H1 (cell line): ENCODE data around the gene UBXN11. TPM values are rescaled to one million over a fixed set of nuclear protein-coding genes. Genes with fewer than 3 reads are reported as not detected.

Experiments
- CTCF ChIA-PET: fragments of 300-600 bp; sonication (Branson Sonifier 250); formaldehyde crosslinking; loops from one replicate; lab custom pipeline; 2021; ENCODE audit not compliant: partially characterized antibody; lab: Charles Lee
- POLR2A ChIA-PET: fragments of 300-600 bp; sonication (Branson Sonifier 250); formaldehyde crosslinking; loops from one replicate; lab custom pipeline; 2021; ENCODE audit warnings: inconsistent platforms; ENCODE audit not compliant: partially characterized antibody; lab: Charles Lee
- DNase-seq, 2 experiments: peaks; one replicate each; pipeline versions ENCODE4 v3.0.0 to v3.0.0-alpha.2; 2010 to 2022; ENCODE audit warnings: low spot score in 2 of 2, low read depth in 1 of 2, mixed read lengths in 1 of 2
- FAIRE-seq: peaks from 2 replicates; lab custom pipeline; 2011; peaks lifted over from hg19 to GRCh38; lab: Jason Lieb, UNC
- H2AFZ ChIP-seq: 2 replicates; pipeline ENCODE4 v1.8.1; 2012; ENCODE audit warnings: low read length, inconsistent platforms
- H2AK5ac ChIP-seq: 2 replicates; pipeline ENCODE4 v1.6.1; 2013; ENCODE audit warnings: low read depth, low read length
- H2BK120ac ChIP-seq: replicated peaks from 2 replicates; pipeline ENCODE3; 2013; ENCODE audit warnings: low read depth, low read length, inconsistent platforms
- H2BK12ac ChIP-seq: 2 replicates; pipeline ENCODE4 v1.6.1; 2013; ENCODE audit warnings: low read depth, low read length
- H2BK15ac ChIP-seq: 2 replicates; pipeline ENCODE4 v1.6.1; 2013; ENCODE audit warnings: low read length
- H2BK20ac ChIP-seq: 2 replicates; pipeline ENCODE4 v1.6.1; 2013; ENCODE audit warnings: low read length
- H2BK5ac ChIP-seq: 2 replicates; pipeline ENCODE4 v1.6.1; 2013; ENCODE audit warnings: low read depth, low read length
- H3K14ac ChIP-seq: 2 replicates; pipeline ENCODE4 v1.6.1; 2013; ENCODE audit warnings: inconsistent platforms; ENCODE audit not compliant: insufficient read length
- H3K18ac ChIP-seq: 2 replicates; pipeline ENCODE4 v1.6.1; 2013; ENCODE audit warnings: low read length; ENCODE audit errors: extremely low read depth
- H3K23ac ChIP-seq: 2 replicates; pipeline ENCODE4 v1.6.1; 2013; ENCODE audit warnings: inconsistent platforms; ENCODE audit not compliant: insufficient read length
- H3K23me2 ChIP-seq: 2 replicates; pipeline ENCODE4 v1.6.1; 2013; ENCODE audit warnings: low read depth, low read length
- H3K27ac ChIP-seq: 2 replicates; pipeline ENCODE4 v1.6.1; 2011; ENCODE audit warnings: low read depth, low read length, inconsistent platforms
- H3K27me3 ChIP-seq, 4 experiments: replicated peaks in 1 of 4; 1 replicate in 1 of 4; 2 replicates in 3 of 4; pipeline versions ENCODE4 v1.6.1 to v1.8.1; 2011 to 2013; ENCODE audit warnings: low read length in 3 of 4, mild to moderate bottlenecking in 3 of 4, inconsistent platforms in 2 of 4, mixed read lengths in 2 of 4, moderate library complexity in 1 of 4; ENCODE audit not compliant: control insufficient read depth in 3 of 4, insufficient read depth in 3 of 4; ENCODE audit errors: extremely low read depth in 1 of 4
- H3K36me3 ChIP-seq, 4 experiments: 2 replicates each; pipeline versions ENCODE4 v1.6.1 to v1.8.1; 2011 to 2013; ENCODE audit warnings: mild to moderate bottlenecking in 4 of 4, low read length in 3 of 4, moderate library complexity in 2 of 4, control low read depth in 1 of 4, inconsistent platforms in 1 of 4; ENCODE audit not compliant: insufficient read depth in 4 of 4, control insufficient read depth in 2 of 4
- H3K4ac ChIP-seq: replicated peaks from 2 replicates; pipeline ENCODE3; 2013; ENCODE audit warnings: low read length, low read depth, mixed read lengths, inconsistent platforms; ENCODE audit not compliant: insufficient read length
- H3K4me1 ChIP-seq, 4 experiments: replicated peaks in 1 of 4; 1 replicate in 1 of 4; 2 replicates in 3 of 4; pipeline versions ENCODE4 v1.6.1 to v1.8.1; 2011 to 2013; ENCODE audit warnings: low read length in 3 of 4, inconsistent platforms in 2 of 4, mixed read lengths in 1 of 4; ENCODE audit not compliant: insufficient read depth in 4 of 4, control insufficient read depth in 3 of 4
- H3K4me2 ChIP-seq, 2 experiments: 2 replicates each; pipeline versions ENCODE4 v1.6.1 to v1.8.1; 2011 to 2013; ENCODE audit warnings: low read depth in 2 of 2, low read length in 2 of 2, control low read depth in 1 of 2, inconsistent platforms in 1 of 2, mild to moderate bottlenecking in 1 of 2; ENCODE audit not compliant: insufficient read depth in 1 of 2
- H3K4me3 ChIP-seq, 4 experiments: fragments of 200-600, 300-600 bp in 1 of 4; sonication (generic), shearing (Covaris generic), sonication (Bioruptor Twin) in 1 of 4; 2 replicates each; pipeline versions ENCODE4 v1.5.1 to v1.8.1; 2011 to 2016; ENCODE audit warnings: low read length in 4 of 4, low read depth in 3 of 4, control low read depth in 2 of 4, inconsistent platforms in 2 of 4, mild to moderate bottlenecking in 2 of 4, mixed read lengths in 1 of 4, moderate library complexity in 1 of 4; ENCODE audit not compliant: insufficient read depth in 2 of 4; ENCODE audit errors: extremely low read depth in 1 of 4
- H3K56ac ChIP-seq: replicated peaks from 2 replicates; pipeline ENCODE3; 2013; ENCODE audit warnings: low read depth, mild to moderate bottlenecking, mixed read lengths, low read length, inconsistent platforms; ENCODE audit not compliant: insufficient read length
- H3K79me1 ChIP-seq: 2 replicates; pipeline ENCODE4 v1.6.1; 2013; ENCODE audit warnings: low read depth, low read length, control low read depth
- H3K79me2 ChIP-seq, 2 experiments: 2 replicates each; pipeline versions ENCODE4 v1.6.1 to v1.8.1; 2012 to 2013; ENCODE audit warnings: low read length in 2 of 2, mild to moderate bottlenecking in 2 of 2, inconsistent platforms in 1 of 2; ENCODE audit not compliant: insufficient read depth in 2 of 2, control insufficient read depth in 1 of 2
- H3K9ac ChIP-seq, 4 experiments: replicated peaks in 1 of 4; 1 replicate in 1 of 4; 2 replicates in 3 of 4; pipeline versions ENCODE4 v1.6.1 to v1.8.1; 2011 to 2013; ENCODE audit warnings: low read depth in 3 of 4, low read length in 3 of 4, control low read depth in 2 of 4, mild to moderate bottlenecking in 2 of 4, moderate library complexity in 2 of 4, inconsistent platforms in 1 of 4; ENCODE audit errors: extremely low read depth in 1 of 4
- H3K9me3 ChIP-seq, 2 experiments: 2 replicates each; pipeline versions ENCODE4 v1.6.1 to v1.8.1; 2012 to 2013; ENCODE audit warnings: mild to moderate bottlenecking in 2 of 2, moderate library complexity in 2 of 2, control low read depth in 1 of 2, inconsistent platforms in 1 of 2, low read depth in 1 of 2, low read length in 1 of 2, mixed read lengths in 1 of 2; ENCODE audit not compliant: insufficient read depth in 2 of 2
- H4K20me1 ChIP-seq, 2 experiments: replicated peaks in 1 of 2; 2 replicates each; pipeline versions ENCODE3 to v1.8.1; 2011 to 2013; ENCODE audit warnings: inconsistent platforms in 2 of 2, low read length in 2 of 2, mild to moderate bottlenecking in 1 of 2; ENCODE audit not compliant: insufficient read depth in 2 of 2, control insufficient read depth in 1 of 2
- H4K5ac ChIP-seq: 2 replicates; pipeline ENCODE4 v1.6.1; 2013; ENCODE audit warnings: low read length, low read depth, mixed read lengths, inconsistent platforms; ENCODE audit not compliant: insufficient read length
- H4K8ac ChIP-seq: 2 replicates; pipeline ENCODE4 v1.8.0; 2013; ENCODE audit warnings: mild to moderate bottlenecking, moderate library complexity, low read length, inconsistent platforms; ENCODE audit not compliant: insufficient read depth; ENCODE audit errors: extremely low read depth
- H4K91ac ChIP-seq: replicated peaks from 2 replicates; pipeline ENCODE3; 2013; ENCODE audit warnings: low read length, mixed read lengths, inconsistent platforms; ENCODE audit not compliant: insufficient read length
- CREB1 ChIP-seq: IDR thresholded peaks from 2 replicates; pipeline ENCODE4 v1.6.1; 2012; ENCODE audit warnings: inconsistent platforms
- HDAC2 ChIP-seq, 2 experiments: fragments of 300-600 bp in 1 of 2; sonication (generic) in 1 of 2; IDR thresholded peaks; 2 replicates each; pipeline ENCODE4 v1.6.1; 2011 to 2012; ENCODE audit warnings: low read depth in 2 of 2, low read length in 2 of 2, mild to moderate bottlenecking in 2 of 2, moderate library complexity in 2 of 2, borderline replicate concordance in 1 of 2, inconsistent platforms in 1 of 2
- JUN ChIP-seq: IDR thresholded peaks from 2 replicates; pipeline ENCODE4 v1.6.1; 2011; ENCODE audit warnings: low read depth, mild to moderate bottlenecking, improper control_type of control experiment, low read length
- KDM4A ChIP-seq: IDR thresholded peaks from one replicate; pipeline ENCODE4 v1.7.1; 2012; ENCODE audit warnings: low read depth, mild to moderate bottlenecking, moderate library complexity, low read length, inconsistent platforms; ENCODE audit not compliant: severe bottlenecking
- SP1 ChIP-seq: IDR thresholded peaks from 2 replicates; pipeline ENCODE4 v1.6.1; 2011; ENCODE audit warnings: low read depth, low read length
- SP4 ChIP-seq: IDR thresholded peaks from 2 replicates; pipeline ENCODE4 v1.6.1; 2012; ENCODE audit warnings: low read length, inconsistent platforms
- TAF1 ChIP-seq: IDR thresholded peaks from 2 replicates; pipeline ENCODE4 v1.6.1; 2011; ENCODE audit warnings: mild to moderate bottlenecking, low read depth, low read length
- WGBS, 2 experiments: shearing (Covaris generic) in 1 of 2; methylation state at CpG; one replicate each; pipeline versions ENCODE4 v1.1.6 to v1.1.7; 2013 to 2015; ENCODE audit warnings: low lambda C conversion rate in 2 of 2, mixed read lengths in 2 of 2, inconsistent platforms in 1 of 2, low coverage in 1 of 2, missing lambda C conversion rate in 1 of 2; ENCODE audit not compliant: insufficient replicate concordance in 2 of 2, insufficient coverage in 1 of 2, insufficient read length in 1 of 2; ENCODE audit errors: extremely low coverage in 1 of 2, missing lambda C conversion rate in 1 of 2; 5-methylcytosine and 5-hydroxymethylcytosine counted together
- polyA plus RNA-seq, 7 experiments: library from polyadenylated mRNA; depleted of rRNA in 3 of 7; stranded (reverse) in 5 of 7; unstranded in 2 of 7; fragments of >200 nt in 5 of 7; fragments of 200-250 nt in 2 of 7; gene quantifications; 1 replicate in 5 of 7; 2 replicates in 1 of 7; 4 replicates in 1 of 7; pipeline versions ENCODE4 v1.2.1 to v1.2.3, GENCODE V29; 2011 to 2013; ENCODE audit warnings: missing spikeins in 2 of 7, mixed read lengths in 2 of 7
- total RNA-seq: library from RNA; stranded (reverse); fragmentation: NEBNext Ultra II Directional; extraction: Animal tissue kit (Norgen Biotek cat#: 25700); gene quantifications from 2 replicates; pipeline ENCODE4 v1.2.1, GENCODE V29; 2021
- TF ChIP-seq, protein P1 (sequence below): IDR thresholded peaks from 2 replicates; pipeline ENCODE4 v1.6.1; 2011; ENCODE audit warnings: low read depth, mild to moderate bottlenecking, low read length; ENCODE audit not compliant: insufficient read depth

The UBXN11 gene
- total and polyA plus RNA-seq, 2 of the 8 experiments (the other 6 are each of a cell fraction or from before 2014, with no cell fraction given): 6.3 to 10.4 TPM

- FAIRE-seq: no peak
Observed at GRCh38 chr1:26344147-26344920, 37.9 kb upstream of the UBXN11 start.

More at GRCh38 chr1:26344147-26344920, 37.9 kb upstream of the UBXN11 start:
- Histone ChIP-seq H3K27ac (no peak overlapping the region), H3K9me3 (no peaks in the 10 kb centered on the region), H3K4me2 (no peak overlapping the region), H2AFZ (no peak overlapping the region), H2BK5ac (no peak overlapping the region), H3K4ac (no peak overlapping the region), H4K91ac (no peak overlapping the region), H3K27me3 (no peaks in the 10 kb centered on the region), H3K14ac (no peak overlapping the region), H3K56ac (no peak overlapping the region), H4K5ac (no peak overlapping the region), H3K4me3 (no peak overlapping the region), H2AK5ac (no peak overlapping the region), H3K23me2 (no peaks in the 10 kb centered on the region)
- CTCF ChIA-PET: interaction anchor here (6.8 to 57.0 kb wide), 2 partner anchors 18 to 51 kb away, joined by 58 to 1530 read pairs; partner anchors contain the start of genes SH3BGRL3 and UBXN11
- DNase-seq: no peak
- TF ChIP-seq JUN (no peak), SP1 (no peak), CREB1 (no peak), TAF1 (no peak), KDM4A (no peak), SP4 (no peak), HDAC2 (IDR thresholded peaks at IDR 0.05; ENCODE audit: borderline replicate concordance in 1 of 2, low read depth in 2 of 2, low read length in 2 of 2) (no peak)
- TF ChIP-seq, protein P1, sequence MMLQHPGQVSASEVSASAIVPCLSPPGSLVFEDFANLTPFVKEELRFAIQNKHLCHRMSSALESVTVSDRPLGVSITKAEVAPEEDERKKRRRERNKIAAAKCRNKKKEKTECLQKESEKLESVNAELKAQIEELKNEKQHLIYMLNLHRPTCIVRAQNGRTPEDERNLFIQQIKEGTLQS: no peak
- TF ChIP-seq, all 59 proteins: peak for 0
- Histone ChIP-seq H2BK20ac (no peak overlapping the region), H3K36me3 (no peaks in the 10 kb centered on the region), H3K79me2 (no peaks in the 10 kb centered on the region), H3K18ac (no peak overlapping the region), H2BK12ac (no peak overlapping the region), H3K79me1 (no peaks in the 10 kb centered on the region), H3K9ac (no peak overlapping the region), H2BK15ac (no peak overlapping the region), H4K20me1 (no peaks in the 10 kb centered on the region), H3K23ac (no peak overlapping the region), H4K8ac (no peak overlapping the region), H2BK120ac (no peak overlapping the region), H3K4me1 (no peaks in the 10 kb centered on the region; a peak in 2 of 7 replicates)
- 92% methylated on average over 15 of the region's 15 CpGs; no CpG with 5 or more reads in 1 of the 2 experiments for WGBS, 2 experiments
- POLR2A ChIA-PET: interaction anchor here (1.1 to 2.7 kb wide), 3 partner anchors 10 to 66 kb away, joined by 3 to 10 read pairs (median 5); partner anchors contain the start of genes CRYBG2 and LIN28A
